ENCODE measurements around the gene ECT2L.

ECT2L gene

GRCh38 chr6:138849791-138850190, 53.9 kb downstream of the ECT2L start:
- no peaks in the 10 kb centered on the region for H3K9me3 ChIP-seq (ENCODE audit: control insufficient read depth in 5 of 5, low read length in 5 of 5)
- no peaks in the 10 kb centered on the region for H3K36me3 ChIP-seq (ENCODE audit: control insufficient read depth in 5 of 5, insufficient read depth in 5 of 5, low read length in 5 of 5)
- no peak overlapping the region for H3K4me3 ChIP-seq (ENCODE audit: low read depth in 1 of 5, low read length in 5 of 5)
- H3K27me3 ChIP-seq (ENCODE audit: control insufficient read depth in 5 of 5, insufficient read depth in 4 of 5, low read length in 5 of 5) = no peaks in the 10 kb centered on the region
- no peak overlapping the region for H3K9ac ChIP-seq (ENCODE audit: low read length in 5 of 5)
- H3K27ac ChIP-seq (ENCODE audit: low read depth, low read length) = no peak overlapping the region
- no peaks in the 10 kb centered on the region for H3K4me1 ChIP-seq (ENCODE audit: control insufficient read depth in 5 of 5, insufficient read depth in 5 of 5, low read length in 5 of 5)

DNA sequence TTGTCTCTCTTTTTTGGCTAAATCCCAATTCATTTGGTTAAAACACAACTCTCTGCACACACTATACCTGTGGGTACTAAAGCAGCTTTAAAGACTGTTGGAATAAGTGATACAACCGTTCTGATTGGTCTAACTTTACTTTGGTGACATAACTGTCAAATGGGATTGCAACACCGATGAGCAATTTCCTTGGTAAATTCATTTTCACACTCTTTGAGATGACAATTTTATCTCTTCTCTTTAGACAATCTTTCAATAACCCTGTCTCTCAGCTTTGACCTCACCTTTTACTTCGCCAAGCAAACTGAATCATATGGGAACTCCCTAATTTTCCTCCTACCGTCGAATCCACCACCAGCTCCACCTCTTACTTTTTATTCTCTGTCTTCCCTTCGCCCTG, 60.8 kb downstream of the ECT2L start:
- H3K4me3 ChIP-seq (ENCODE audit: low read depth in 1 of 5, low read length in 5 of 5) = no peak overlapping the region
- H3K9me3 ChIP-seq (ENCODE audit: control insufficient read depth in 5 of 5, low read length in 5 of 5) = no peaks in the 10 kb centered on the region
- no peak overlapping the region for H3K9ac ChIP-seq (ENCODE audit: low read length in 5 of 5)
- H3K27ac ChIP-seq (ENCODE audit: low read depth, low read length) = no peak overlapping the region
- no peaks in the 10 kb centered on the region for H3K36me3 ChIP-seq (ENCODE audit: control insufficient read depth in 5 of 5, insufficient read depth in 5 of 5, low read length in 5 of 5)
- no peaks in the 10 kb centered on the region for H3K27me3 ChIP-seq (ENCODE audit: control insufficient read depth in 5 of 5, insufficient read depth in 4 of 5, low read length in 5 of 5)
- no peaks in the 10 kb centered on the region for H3K4me1 ChIP-seq (ENCODE audit: control insufficient read depth in 5 of 5, insufficient read depth in 5 of 5, low read length in 5 of 5)

- H3K27me3 ChIP-seq (ENCODE audit: control insufficient read depth in 5 of 5, insufficient read depth in 4 of 5, low read length in 5 of 5) = no peaks in the 10 kb centered on the region
- H3K4me1 ChIP-seq (ENCODE audit: control insufficient read depth in 5 of 5, insufficient read depth in 5 of 5, low read length in 5 of 5) = no peaks in the 10 kb centered on the region
- no peak overlapping the region for H3K27ac ChIP-seq (ENCODE audit: low read depth, low read length)
- H3K9me3 ChIP-seq (ENCODE audit: control insufficient read depth in 5 of 5, low read length in 5 of 5) = no peaks in the 10 kb centered on the region
- no peak overlapping the region for H3K4me3 ChIP-seq (ENCODE audit: low read depth in 1 of 5, low read length in 5 of 5)
- no peaks in the 10 kb centered on the region for H3K36me3 ChIP-seq (ENCODE audit: control insufficient read depth in 5 of 5, insufficient read depth in 5 of 5, low read length in 5 of 5)
- H3K9ac ChIP-seq (ENCODE audit: low read length in 5 of 5) = no peak overlapping the region
Measured at GRCh38 chr6:138857775-138858174, 61.9 kb downstream of the ECT2L start.

DNA sequence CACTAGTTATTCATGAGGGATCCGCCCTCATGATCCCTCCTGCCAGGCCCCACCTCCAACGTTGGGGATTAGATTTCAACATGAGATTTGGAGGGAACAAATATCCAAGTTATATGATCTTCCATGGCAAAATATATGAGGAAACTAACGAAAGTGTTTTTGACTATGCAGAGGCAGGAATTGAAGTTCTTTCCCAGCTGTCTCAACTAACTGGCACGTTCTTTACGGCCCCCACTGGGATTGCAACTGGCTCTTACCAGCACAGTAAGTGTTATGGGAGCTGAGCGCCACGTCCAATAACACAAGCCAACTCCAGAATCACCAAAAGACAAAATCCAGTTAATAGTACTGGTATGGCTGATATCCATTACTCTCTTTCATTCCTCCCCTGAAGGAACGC, 66.6 kb downstream of the ECT2L start:
- H3K27me3 ChIP-seq (ENCODE audit: control insufficient read depth in 5 of 5, insufficient read depth in 4 of 5, low read length in 5 of 5) = no peaks in the 10 kb centered on the region
- H3K4me3 ChIP-seq (ENCODE audit: low read depth in 1 of 5, low read length in 5 of 5) = no peak overlapping the region
- no peaks in the 10 kb centered on the region for H3K36me3 ChIP-seq (ENCODE audit: control insufficient read depth in 5 of 5, insufficient read depth in 5 of 5, low read length in 5 of 5)
- H3K9ac ChIP-seq (ENCODE audit: low read length in 5 of 5) = no peak overlapping the region
- no peaks in the 10 kb centered on the region for H3K4me1 ChIP-seq (ENCODE audit: control insufficient read depth in 5 of 5, insufficient read depth in 5 of 5, low read length in 5 of 5)
- H3K9me3 ChIP-seq (ENCODE audit: control insufficient read depth in 5 of 5, low read length in 5 of 5) = no peaks in the 10 kb centered on the region
- H3K27ac ChIP-seq (ENCODE audit: low read depth, low read length) = no peak overlapping the region

GRCh38 chr6:138863321-138863720, 67.4 kb downstream of the ECT2L start:
- no peaks in the 10 kb centered on the region for H3K4me1 ChIP-seq (ENCODE audit: control insufficient read depth in 5 of 5, insufficient read depth in 5 of 5, low read length in 5 of 5)
- no peaks in the 10 kb centered on the region for H3K9me3 ChIP-seq (ENCODE audit: control insufficient read depth in 5 of 5, low read length in 5 of 5)
- H3K4me3 ChIP-seq (ENCODE audit: low read depth in 1 of 5, low read length in 5 of 5) = no peak overlapping the region
- H3K27ac ChIP-seq (ENCODE audit: low read depth, low read length) = no peak overlapping the region
- no peak overlapping the region for H3K9ac ChIP-seq (ENCODE audit: low read length in 5 of 5)
- no peaks in the 10 kb centered on the region for H3K36me3 ChIP-seq (ENCODE audit: control insufficient read depth in 5 of 5, insufficient read depth in 5 of 5, low read length in 5 of 5)
- no peaks in the 10 kb centered on the region for H3K27me3 ChIP-seq (ENCODE audit: control insufficient read depth in 5 of 5, insufficient read depth in 4 of 5, low read length in 5 of 5)

DNA sequence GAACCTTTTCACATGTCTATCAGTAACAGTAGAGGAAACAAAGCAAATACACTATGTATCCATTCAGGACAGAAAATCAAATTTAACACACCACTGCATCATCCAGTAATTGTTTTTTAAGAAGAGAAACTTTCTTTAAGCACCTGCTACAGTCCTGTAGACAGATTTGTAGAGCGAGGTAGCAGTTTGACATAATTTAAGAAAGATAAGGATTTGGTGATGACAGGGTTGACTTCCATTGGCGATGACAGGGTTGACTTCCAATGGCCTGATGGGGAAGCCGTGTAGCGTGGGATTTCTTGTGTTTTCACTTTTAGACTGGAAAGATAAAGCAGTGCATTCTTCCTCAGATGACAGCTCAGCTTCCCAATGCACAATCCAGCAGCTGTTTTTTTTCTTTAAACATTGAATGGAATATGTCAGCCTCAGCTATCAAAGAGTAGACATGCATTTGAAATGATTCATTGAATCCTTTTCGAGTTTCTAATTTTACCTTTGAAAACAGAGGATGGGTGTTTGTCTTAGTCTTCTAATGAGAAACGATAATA, 68.5 kb downstream of the ECT2L start:
- H3K36me3 ChIP-seq (ENCODE audit: control insufficient read depth in 5 of 5, insufficient read depth in 5 of 5, low read length in 5 of 5) = no peaks in the 10 kb centered on the region
- H3K9me3 ChIP-seq (ENCODE audit: control insufficient read depth in 5 of 5, low read length in 5 of 5) = no peaks in the 10 kb centered on the region
- no peak overlapping the region for H3K9ac ChIP-seq (ENCODE audit: low read length in 5 of 5)
- H3K4me1 ChIP-seq (ENCODE audit: control insufficient read depth in 5 of 5, insufficient read depth in 5 of 5, low read length in 5 of 5) = no peaks in the 10 kb centered on the region
- H3K27me3 ChIP-seq (ENCODE audit: control insufficient read depth in 5 of 5, insufficient read depth in 4 of 5, low read length in 5 of 5) = no peaks in the 10 kb centered on the region
- no peak overlapping the region for H3K4me3 ChIP-seq (ENCODE audit: low read depth in 1 of 5, low read length in 5 of 5)
- no peak overlapping the region for H3K27ac ChIP-seq (ENCODE audit: low read depth, low read length)

GRCh38 chr6:138865480-138866109, 69.7 kb downstream of the ECT2L start:
- Histone ChIP-seq H3K27me3 (ENCODE audit: control insufficient read depth in 5 of 5, insufficient read depth in 4 of 5, low read length in 5 of 5) (no peaks in the 10 kb centered on the region), H3K9ac (ENCODE audit: low read length in 5 of 5) (no peak overlapping the region), H3K4me3 (ENCODE audit: low read depth in 1 of 5, low read length in 5 of 5) (no peak overlapping the region), H3K27ac (ENCODE audit: low read depth, low read length) (no peak overlapping the region), H3K9me3 (ENCODE audit: control insufficient read depth in 5 of 5, low read length in 5 of 5) (no peaks in the 10 kb centered on the region), H3K4me1 (ENCODE audit: control insufficient read depth in 5 of 5, insufficient read depth in 5 of 5, low read length in 5 of 5) (no peaks in the 10 kb centered on the region), H3K36me3 (ENCODE audit: control insufficient read depth in 5 of 5, insufficient read depth in 5 of 5, low read length in 5 of 5) (no peaks in the 10 kb centered on the region)

DNA sequence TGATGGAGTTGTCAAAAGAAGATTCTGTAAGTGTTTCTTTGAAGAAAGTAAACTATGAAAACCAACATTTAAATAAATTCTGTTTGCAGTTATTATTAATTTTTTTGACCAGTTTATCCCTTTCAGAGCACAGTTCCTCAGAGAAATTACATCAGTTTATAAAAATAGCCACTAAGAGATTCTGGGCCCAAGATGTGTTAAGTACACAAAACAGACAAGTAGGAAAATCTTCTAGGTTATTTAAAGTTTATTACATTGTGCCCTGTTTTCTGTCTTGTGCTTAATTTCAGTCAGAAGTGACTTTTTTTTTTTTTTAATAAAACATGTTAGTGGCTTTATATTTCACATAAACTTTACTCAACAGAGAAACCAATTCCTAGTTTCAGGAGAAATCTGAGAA, 72.3 kb downstream of the ECT2L start:
- no peaks in the 10 kb centered on the region for H3K9me3 ChIP-seq (ENCODE audit: control insufficient read depth in 5 of 5, low read length in 5 of 5)
- H3K27ac ChIP-seq (ENCODE audit: low read depth, low read length) = no peak overlapping the region
- no peaks in the 10 kb centered on the region for H3K27me3 ChIP-seq (ENCODE audit: control insufficient read depth in 5 of 5, insufficient read depth in 4 of 5, low read length in 5 of 5)
- no peaks in the 10 kb centered on the region for H3K4me1 ChIP-seq (ENCODE audit: control insufficient read depth in 5 of 5, insufficient read depth in 5 of 5, low read length in 5 of 5)
- H3K4me3 ChIP-seq (ENCODE audit: low read depth in 1 of 5, low read length in 5 of 5) = no peak overlapping the region
- no peaks in the 10 kb centered on the region for H3K36me3 ChIP-seq (ENCODE audit: control insufficient read depth in 5 of 5, insufficient read depth in 5 of 5, low read length in 5 of 5)
- no peak overlapping the region for H3K9ac ChIP-seq (ENCODE audit: low read length in 5 of 5)

GRCh38 chr6:138869398-138869797, 73.5 kb downstream of the ECT2L start:
- no peaks in the 10 kb centered on the region for H3K36me3 ChIP-seq (ENCODE audit: control insufficient read depth in 5 of 5, insufficient read depth in 5 of 5, low read length in 5 of 5)
- H3K27ac ChIP-seq (ENCODE audit: low read depth, low read length) = no peak overlapping the region
- no peaks in the 10 kb centered on the region for H3K9me3 ChIP-seq (ENCODE audit: control insufficient read depth in 5 of 5, low read length in 5 of 5)
- H3K27me3 ChIP-seq (ENCODE audit: control insufficient read depth in 5 of 5, insufficient read depth in 4 of 5, low read length in 5 of 5) = no peaks in the 10 kb centered on the region
- H3K4me3 ChIP-seq (ENCODE audit: low read depth in 1 of 5, low read length in 5 of 5) = no peak overlapping the region
- no peaks in the 10 kb centered on the region for H3K4me1 ChIP-seq (ENCODE audit: control insufficient read depth in 5 of 5, insufficient read depth in 5 of 5, low read length in 5 of 5)
- no peak overlapping the region for H3K9ac ChIP-seq (ENCODE audit: low read length in 5 of 5)

- no peak overlapping the region for H3K27ac ChIP-seq (ENCODE audit: low read depth, low read length)
- no peaks in the 10 kb centered on the region for H3K9me3 ChIP-seq (ENCODE audit: control insufficient read depth in 5 of 5, low read length in 5 of 5)
- H3K36me3 ChIP-seq (ENCODE audit: control insufficient read depth in 5 of 5, insufficient read depth in 5 of 5, low read length in 5 of 5) = no peaks in the 10 kb centered on the region
- H3K9ac ChIP-seq (ENCODE audit: low read length in 5 of 5) = no peak overlapping the region
- peaks cover 0 to 10% (median 0%) of the 10 kb centered on the region in 5 donors for H3K4me1 ChIP-seq (ENCODE audit: control insufficient read depth in 5 of 5, insufficient read depth in 5 of 5, low read length in 5 of 5)
- H3K27me3 ChIP-seq (ENCODE audit: control insufficient read depth in 5 of 5, insufficient read depth in 4 of 5, low read length in 5 of 5) = no peaks in the 10 kb centered on the region
- H3K4me3 ChIP-seq (ENCODE audit: low read depth in 1 of 5, low read length in 5 of 5) = no peak overlapping the region
Measured at GRCh38 chr6:138873191-138873590, 77.3 kb downstream of the ECT2L start.
